NB4 (cell line): ENCODE measurements around the gene TFAP2D.

Source experiments
- MYC ChIP-seq: IDR thresholded peaks from 2 replicates; pipeline ENCODE4 v1.6.1; 2011; ENCODE audit warnings: low read depth, low read length
- POLR2A ChIP-seq: IDR thresholded peaks from 2 replicates; pipeline ENCODE4 v1.6.1; 2011; ENCODE audit warnings: mild to moderate bottlenecking; ENCODE audit not compliant: insufficient read length; ENCODE audit errors: extremely low read depth
- TF ChIP-seq, protein P1 (sequence below): IDR thresholded peaks from one replicate; pipeline ENCODE4 v1.5.1; 2012; ENCODE audit warnings: low read depth, low read length

DNA sequence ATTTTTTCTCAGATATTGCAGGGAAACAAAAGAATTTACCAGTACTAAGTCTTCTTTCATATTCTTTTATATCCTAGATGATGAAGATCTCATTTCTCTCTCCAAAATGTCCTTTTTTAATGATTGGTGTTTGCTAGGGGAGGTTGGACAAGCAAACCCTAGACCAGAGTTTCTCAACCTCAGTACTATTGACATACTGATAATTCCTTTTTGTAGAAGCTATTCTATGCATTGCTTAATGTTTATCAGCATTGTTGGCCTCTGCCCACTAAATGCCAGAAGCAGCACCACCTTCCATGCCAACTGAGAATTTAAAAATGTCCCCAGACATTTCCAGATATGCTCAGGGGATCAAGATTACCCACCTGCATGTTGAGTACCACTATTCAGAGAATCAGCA lies 91.0 kb downstream of the TFAP2D start:
- TF ChIP-seq POLR2A (no peak), MYC (no peak)
- TF ChIP-seq, protein P1, sequence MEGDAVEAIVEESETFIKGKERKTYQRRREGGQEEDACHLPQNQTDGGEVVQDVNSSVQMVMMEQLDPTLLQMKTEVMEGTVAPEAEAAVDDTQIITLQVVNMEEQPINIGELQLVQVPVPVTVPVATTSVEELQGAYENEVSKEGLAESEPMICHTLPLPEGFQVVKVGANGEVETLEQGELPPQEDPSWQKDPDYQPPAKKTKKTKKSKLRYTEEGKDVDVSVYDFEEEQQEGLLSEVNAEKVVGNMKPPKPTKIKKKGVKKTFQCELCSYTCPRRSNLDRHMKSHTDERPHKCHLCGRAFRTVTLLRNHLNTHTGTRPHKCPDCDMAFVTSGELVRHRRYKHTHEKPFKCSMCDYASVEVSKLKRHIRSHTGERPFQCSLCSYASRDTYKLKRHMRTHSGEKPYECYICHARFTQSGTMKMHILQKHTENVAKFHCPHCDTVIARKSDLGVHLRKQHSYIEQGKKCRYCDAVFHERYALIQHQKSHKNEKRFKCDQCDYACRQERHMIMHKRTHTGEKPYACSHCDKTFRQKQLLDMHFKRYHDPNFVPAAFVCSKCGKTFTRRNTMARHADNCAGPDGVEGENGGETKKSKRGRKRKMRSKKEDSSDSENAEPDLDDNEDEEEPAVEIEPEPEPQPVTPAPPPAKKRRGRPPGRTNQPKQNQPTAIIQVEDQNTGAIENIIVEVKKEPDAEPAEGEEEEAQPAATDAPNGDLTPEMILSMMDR = no peak
